GM19455 (cell line): ENCODE results near the gene HRAS.
A peak's percentile ranks its signal among the peaks of the same experiment; 100 is the strongest.

Source experiments
- ATAC-seq: cut with Tn5 transposase; IDR thresholded peaks from one replicate; pipeline ENCODE4 v1.9.1; 2021; ENCODE audit not compliant: unreplicated experiment

HRAS gene

DNA sequence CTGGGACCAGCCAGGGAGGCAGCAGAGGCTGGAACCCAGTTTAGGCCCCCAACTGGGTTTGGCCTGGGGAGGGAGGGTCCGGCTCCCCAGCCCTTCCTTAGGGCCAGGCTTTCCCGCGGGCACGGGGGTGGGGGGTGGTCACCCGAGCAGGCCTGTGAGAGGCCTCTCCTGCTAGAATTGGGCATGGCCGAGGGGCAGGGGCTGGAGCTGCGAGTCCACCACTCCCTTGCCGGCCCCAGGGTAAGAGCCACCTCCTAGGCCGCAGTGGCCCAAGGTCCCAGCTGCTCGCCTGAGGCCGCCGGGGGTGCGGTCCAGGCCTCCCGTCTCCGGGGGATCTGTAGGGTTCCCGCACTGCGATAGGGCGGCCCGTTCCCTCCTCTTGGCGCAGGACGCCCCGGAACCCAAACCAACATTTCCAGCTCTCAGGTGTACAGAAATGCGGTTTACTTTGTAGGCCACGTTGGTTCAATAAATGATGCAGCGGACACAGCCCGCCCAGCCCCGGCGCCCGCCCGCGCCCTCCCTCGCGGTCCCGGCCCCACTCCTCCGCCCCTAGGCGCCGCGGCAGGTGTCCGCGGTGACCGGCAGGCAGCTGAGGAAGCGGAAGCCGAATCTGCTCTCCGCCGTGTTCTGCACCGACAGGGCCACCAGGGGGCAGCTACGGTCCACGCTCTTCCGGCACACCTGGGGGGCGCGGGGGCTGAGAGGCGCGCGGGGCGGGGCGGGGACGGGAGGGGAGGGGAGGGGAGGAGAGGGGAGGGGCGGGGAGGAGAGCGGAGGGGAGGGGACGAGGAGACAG is 19.3 kb upstream of the HRAS start:
- ATAC-seq: no peak

DNA sequence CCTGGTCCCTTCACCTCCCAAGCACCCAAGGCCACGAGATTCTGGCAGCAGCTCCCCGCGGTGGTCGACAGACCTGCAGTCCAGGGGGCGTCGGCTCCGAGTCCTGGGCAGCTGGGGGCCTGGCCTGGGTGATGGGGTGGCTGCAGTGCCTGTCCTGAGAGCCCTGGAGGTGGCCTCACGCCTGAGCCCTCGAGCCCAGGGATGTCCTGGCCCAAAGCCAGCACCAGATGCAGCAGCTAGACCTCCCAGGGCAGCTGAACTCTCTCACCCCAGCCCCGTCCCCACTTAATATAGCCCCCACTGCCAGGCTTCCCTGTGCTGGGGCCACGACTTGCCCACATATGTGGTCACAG is 18.6 kb upstream of the HRAS start:
- ATAC-seq: no peak

DNA sequence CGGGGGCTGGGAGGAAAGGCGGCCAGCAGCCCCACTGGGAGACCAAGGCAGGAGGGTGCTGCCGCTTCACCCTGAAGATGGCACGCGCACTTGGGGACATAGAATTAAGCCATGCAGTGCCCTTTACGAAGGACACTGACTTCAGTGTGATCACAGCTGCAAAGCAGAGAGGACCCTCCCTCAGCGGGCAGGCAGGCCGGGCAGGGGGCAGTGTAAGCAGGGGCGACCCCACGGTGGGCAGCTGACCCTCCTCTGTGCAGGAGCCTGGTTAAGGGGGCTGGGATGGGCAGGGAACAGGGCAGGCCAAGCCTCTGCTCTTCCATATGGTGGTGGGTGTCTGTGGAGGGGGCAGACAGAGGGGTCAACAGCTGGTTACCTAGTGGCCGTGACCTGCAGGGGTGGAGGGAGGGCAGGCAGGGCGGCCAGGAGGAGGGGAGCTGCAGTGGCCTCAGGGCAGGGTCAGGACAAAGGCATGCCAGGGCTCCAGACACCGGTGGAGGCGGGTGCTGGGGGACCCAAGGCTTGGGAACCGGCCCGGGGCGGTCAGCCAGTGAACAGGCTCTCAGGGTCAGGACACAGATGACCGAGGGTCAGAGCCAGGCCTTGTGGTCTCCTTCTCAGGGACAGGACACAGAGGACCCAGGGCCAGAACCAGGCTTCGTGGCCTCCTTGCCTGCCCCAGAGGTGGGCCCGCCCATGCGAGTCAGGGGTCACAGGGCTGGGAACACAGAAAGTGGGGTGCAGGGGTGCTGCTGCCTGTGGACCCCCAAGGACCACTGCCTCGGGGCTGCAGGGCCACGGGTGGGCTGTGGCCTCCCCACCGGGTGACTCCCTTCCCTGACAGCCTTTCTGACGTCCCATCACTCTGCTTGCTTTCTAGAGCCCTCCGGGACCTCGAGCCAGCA is 18.0 kb upstream of the HRAS start:
- ATAC-seq: no peak

DNA sequence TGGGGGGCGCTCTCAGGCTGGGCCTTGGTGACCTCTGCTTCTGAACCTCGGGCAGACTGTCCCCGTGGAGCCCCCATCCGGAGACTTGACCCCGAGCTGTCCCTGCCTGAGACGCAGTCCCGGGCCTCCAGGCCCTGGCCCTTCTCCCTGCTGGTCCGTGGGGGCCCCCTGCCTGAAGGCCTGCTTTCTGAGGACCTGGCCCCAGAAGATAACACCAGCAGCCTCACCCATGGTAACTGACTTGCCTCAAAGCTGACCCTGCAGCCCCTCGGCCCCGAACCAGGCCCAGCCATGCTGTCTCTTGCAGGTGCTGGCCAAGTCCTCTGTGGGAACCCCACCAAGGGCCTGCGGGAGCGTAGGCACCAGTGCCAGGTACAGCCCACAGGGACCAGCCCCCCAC is 16.2 kb upstream of the HRAS start:
- no peak for ATAC-seq

DNA sequence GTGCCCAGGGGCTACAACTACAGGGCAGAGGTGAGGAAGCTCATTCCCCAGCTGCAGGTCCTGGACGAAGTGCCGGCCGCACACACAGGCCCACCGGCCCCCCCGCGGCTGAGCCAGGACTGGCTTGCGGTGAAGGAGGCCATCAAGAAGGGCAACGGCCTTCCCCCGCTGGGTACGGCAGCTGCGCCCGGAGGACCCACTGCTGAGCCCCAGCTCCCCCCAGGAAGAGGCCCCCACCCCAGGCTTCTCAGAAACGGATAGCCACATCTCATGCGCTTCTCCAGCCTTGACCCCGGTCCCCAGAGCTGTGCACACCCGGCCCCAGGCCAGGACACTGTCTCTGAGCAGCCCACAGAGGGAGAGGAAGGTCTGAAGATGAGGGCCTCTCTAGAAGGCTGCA is 15.8 kb upstream of the HRAS start:
- ATAC-seq: no peak

DNA sequence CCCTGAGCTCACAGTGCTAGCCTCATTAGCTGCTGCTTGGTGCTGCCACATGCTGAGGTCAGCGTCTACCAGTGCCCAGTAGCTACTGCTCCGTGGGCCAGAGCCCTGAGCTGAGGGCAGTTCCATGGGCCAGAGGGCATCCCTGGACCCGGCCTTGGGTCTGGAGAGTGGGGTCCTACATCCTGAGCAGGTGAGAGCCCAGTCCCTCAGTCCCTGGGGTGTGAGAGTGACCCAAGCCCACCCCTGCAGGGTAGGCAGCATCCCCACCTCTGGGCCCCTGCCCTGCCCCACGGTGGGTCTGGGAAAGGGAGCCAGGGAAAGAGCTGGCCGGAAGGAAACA is 15.3 kb upstream of the HRAS start:
- ATAC-seq: no peak

DNA sequence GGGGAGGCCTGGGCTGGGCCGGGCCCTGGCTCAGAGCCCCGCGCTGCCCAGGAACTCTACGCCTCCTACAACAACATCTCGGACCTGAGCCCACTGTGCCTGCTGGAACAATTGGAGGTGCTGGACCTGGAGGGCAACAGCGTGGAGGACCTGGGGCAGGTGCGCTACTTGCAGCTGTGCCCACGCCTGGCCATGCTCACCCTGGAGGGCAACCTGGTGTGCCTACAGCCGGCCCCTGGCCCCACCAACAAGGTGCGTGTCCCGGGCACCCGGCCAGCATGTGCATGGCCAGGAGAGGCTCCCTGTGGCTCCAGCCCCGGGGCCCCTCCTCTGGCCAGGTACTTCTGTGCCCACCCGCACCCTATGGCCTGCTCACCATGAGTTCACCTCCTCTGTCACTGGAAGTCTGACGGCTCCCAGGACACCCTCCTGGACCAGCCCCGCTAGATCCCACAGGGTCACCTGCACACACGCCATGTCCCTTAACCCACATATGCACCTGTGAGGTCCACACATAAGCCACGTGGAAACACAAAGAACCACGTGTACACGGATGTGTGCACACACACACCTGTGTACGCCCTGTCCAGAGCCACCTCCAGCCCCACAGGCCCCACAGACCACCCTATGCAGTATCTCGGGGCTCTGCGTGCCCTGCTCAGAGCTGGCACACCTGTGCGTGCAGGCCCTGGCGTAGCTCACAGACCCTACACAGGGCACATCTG is 14.8 kb upstream of the HRAS start:
- no peak for ATAC-seq

DNA sequence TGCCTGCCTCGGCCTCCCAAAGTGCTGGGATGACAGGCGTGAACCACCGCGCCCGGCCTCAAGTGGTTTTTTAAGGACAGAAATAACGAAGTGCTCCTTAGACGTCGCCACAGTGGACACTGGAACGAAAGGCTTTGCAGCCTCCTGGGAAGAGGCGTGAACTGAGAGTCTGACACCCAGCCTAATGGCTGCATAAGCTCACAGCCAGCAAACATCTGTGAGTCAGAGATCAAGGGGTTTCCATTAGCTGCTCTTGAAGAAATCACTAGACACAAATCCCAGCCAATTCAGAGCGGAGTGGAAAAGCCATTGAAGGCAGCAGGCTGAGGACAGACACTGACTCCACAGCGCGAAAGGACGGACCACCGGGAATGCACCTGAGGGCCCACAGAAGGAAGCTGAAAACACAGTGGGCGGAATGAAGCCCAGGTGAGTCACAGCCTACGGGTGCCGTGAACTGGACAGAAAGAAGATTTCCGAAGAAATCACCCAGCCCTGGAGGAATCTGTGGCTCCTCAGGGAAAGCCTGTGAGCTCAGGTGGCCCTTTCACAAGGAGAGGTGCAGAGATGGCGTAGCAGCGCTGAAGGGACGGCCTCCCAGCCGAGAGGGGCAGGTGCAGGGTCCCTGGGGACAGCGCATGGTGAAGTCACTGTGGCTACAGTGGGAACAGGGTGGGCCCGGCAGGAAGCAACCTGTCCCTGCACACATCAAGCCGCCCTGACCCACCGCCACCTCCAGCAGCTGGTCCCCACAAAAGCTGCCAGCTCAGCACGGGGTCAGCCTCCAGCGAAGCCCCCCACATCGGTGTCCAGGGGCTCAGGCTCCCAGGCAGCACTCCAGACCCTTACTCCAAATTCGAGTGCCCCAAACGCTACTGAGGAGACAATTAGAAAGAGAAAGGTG is 13.6 kb upstream of the HRAS start:
- ATAC-seq: no peak

DNA sequence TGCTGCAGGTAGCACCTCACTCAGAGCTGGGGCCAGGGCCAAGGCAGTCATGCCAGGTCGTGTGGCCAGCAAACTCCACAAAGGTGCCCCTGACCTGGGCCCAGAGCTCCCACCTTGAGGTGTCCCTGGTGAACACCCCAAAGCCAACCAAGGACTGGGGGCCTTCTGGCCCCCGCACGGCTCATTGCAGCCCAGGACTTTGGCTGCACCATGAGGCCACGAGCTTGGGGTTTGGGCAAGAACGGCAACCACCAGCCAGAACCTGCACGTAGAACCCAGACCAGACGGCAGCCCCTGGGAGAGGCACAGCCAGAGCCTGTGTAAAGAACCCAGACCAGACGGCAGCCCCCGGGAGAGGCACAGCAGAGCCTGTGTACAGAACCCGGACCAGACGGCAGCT is 9.8 kb upstream of the HRAS start:
- no peak for ATAC-seq

DNA sequence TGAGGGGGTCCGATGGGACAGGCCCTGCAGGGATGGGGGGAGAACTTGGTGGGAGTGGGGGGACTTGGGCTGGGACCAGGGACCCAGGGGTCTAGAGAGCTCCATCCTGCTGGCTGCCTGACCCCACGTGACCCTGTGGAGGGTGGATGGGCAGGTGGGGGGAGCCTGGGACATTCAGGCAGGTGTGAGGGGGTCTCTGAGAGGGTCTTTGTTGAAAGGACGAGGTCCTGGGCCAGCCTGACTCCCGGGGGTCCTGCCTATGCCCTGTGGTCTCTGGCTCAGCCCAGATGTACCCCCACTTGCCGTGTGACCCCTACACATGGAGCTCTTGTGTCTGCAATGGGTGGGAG is 9.4 kb upstream of the HRAS start:
- no peak for ATAC-seq

DNA sequence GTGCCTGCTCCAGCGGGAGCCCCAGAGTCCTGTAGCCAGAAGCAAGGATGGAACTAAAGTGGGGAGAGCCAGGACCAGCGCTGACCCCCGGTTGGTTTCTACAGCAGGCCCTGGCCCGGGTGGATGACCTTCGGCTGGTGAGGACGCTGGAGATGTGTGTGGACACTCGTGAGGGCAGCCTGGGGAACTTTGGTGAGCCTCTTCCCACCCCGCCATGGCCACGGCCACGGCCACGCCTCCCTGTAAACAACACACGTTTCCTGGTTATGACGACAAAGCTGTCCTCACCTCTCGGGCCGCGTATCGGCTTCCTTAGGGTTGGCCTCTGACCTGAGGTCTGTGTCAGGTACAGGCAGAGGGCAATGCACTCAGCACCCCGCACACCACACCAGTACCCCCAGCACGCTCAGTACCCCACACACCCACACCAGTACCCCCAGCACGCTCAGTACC is 6.1 kb upstream of the HRAS start:
- no peak for ATAC-seq

DNA sequence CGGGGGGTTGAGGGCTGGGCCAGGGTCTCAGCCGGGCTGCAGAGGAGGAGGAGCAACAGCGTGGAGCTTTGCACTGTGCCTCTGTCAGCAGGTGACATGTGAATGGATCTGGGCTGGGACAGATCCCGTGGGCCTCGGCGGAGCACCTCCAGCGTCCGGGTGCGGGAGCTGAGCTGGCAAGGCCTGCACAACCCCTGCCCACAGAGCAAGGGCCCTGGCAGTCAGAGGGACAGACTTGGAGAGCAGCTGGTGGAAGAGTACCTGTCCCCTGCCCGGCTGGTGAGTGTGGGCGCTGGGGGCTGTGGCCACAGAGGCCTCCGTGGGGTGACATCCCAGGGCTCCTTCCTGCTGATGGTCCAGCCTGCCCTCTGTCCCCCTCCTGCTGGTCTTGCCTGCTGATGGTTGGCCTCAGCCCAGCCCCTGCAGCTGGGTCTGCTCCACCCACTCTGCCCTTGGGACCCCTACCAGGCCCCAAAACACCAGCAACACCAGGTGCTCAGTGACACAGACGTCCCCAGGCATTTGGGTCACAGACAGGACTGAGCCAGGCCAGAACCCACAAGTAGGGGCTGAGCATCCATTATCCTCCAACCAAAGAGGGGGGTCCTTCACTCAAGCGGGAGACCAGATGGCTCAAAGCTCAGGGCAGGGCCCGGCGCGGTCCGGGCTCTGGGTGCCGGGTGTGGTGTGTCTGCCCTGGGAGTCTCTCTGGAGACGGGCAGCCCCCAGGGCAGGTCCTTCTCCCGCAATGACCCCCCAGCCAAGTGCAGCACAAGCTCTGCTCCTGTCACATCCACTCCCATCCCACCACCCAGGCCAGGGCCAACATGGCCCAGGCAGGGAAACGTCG is 5.4 kb upstream of the HRAS start:
- no peak for ATAC-seq

DNA sequence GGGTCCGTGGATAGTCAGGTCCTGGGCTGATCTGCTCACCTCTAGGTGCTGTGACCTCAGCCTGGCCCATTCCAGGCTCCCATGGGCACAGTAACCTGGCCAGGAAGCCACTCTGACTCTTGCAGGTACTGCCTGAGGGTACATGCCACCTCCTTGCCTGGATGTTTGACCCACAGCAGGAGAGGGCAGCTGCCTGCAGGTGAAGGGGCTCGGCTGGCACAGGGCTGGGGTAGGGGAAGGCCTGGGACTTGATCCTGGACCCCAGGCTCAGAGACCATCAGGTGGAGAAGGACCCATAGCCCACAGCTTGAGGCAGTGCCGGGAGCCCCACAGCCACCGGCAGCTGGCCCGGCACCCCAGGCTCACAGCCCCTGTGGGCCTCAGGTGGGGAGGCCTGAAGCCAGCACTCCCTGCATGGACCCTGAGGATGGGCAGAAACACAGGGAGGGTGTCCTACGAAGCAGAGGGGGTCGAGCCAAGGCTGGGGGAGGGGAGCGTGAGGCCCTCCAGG is 4.7 kb upstream of the HRAS start:
- ATAC-seq: no peak

DNA sequence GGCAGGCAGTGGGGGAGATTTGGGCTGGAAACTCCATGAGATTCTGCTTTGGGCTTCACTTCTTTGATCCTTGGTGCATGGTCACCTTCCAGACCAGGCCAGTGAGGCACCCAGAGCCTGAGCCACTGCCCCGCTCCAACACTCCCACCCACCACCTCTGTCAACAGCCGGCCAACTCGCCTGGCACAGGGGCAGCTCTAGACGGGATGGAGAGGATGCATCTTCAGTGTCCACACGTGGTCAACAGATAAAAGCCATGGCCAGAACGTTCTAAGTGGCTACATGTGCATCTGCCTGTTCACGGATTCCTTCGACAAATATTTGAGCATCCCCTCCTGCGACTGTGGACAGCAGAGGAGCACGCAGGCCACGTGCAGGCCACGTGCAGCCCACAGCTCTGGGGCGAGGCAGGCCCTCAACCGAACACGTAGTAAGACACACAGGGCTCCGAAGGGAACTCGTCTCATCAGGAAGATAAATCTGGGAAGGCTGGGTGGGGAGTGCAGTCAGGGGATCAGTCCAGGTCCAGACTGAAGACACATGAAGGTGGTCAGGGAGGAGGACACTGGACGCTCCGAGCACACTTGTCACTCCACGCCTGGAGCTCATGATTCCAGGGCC is 3.2 kb upstream of the HRAS start:
- ATAC-seq: no peak

DNA sequence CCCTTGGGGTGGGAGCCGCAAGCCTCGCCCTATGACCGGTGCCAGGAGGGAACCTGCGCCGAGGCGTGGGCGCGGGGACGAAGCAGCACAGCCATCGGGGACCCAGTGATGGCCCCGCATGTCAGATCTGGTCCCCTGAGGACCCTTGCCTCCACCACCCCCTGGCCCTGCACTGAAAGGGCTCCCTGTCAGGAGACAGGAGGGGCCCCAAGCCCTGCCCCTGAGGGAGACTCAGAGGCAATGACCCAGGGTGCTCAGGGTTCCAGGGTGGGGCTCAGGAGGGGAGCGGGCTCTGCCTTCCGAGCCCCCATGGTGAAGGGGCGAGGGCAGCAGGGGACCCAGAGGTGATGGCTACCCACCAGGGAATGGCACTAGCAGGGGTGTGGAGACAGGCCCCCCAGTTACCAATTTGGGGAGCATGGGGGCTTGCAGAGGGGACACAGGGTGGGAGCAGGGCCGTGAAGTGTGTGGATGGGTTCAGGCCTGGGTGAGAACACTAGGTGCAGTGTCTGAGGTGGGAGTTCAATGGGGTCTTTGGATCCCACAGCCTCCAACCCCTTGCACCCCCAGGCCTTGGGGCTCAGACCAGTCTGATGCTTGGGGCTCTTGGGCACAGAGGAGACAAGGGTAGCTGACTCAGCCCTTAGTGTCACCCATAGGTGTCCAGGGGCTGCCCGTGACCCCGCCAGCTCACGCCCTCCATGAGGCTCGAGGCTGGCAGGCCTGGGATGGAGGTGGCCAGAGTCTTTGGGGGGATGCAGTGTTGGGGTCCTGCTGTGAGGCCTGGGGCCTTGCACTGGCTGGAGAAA is 2.5 kb upstream of the HRAS start:
- ATAC-seq: no peak

DNA sequence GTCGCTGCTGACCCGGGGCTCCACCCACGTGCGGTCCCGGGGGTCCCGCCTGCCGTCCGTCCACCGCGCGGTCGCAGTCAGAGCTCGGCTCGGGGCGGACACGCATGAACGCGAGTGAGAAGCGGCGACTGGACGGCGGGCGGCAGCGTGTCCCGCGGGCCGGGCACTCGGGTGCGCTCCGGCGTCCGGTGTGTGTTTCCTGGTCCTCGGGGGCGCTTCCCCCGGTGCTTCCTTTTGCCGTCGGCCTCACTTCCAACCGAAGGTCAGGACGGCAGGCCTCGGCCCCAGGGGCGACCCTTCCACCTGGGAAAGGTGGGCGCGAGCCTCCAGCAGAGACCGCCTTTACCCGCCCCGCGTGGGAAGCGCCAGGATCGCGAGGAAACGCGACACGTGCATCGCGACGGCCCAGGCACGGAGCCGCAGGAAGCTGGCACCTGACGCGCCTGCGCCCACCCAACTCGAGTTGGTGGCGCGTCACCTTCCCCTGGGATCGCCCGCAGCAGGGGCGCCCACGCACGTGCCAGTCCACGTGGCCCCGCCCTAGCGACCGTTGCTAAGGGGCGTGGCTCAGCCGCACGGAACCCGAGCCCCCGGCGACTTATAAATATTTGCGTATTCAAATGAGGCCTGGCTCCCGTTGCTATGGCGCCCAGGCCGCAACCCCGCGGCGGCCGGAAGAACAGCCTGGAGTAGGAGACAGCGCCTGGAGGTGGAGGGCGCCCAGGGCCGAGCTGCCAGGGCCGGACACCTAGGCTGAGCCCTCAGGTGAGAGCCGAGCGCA is 1.7 kb upstream of the HRAS start, which contains the start of gene LRRC56:
Gene LRRC56 (plus strand): TSS at position 687 of the 781 bp plus-strand sequence. CDS start 3,158 bp downstream, outside the sequence.
- peak; percentile 50 for ATAC-seq

DNA sequence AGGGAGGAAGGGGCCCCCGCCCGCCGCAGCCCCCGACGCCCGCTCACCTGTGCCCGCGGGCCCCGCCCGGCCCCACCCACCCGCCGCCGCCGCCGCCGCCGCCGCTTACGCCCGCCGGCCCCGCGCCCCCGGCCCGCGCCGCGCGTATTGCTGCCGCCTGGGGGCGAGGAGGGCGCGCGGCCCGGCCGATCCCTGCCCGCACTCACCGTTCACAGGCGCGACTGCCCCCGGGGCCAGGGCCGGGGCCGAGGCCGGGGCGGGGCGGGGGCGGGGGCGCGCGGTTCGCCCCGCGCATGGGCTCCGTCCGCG is 212 bp downstream of the HRAS start:
- peak; percentile 12 for ATAC-seq
